Activated naive CD4-positive, alpha-beta T cell treated with anti-CD3 and anti-CD28 coated beads, Interleukin-2, amount 50 U/mL, for 24 hours (primary cell): ENCODE data around the gene SLC2A9.

ENCODE experiments used
- H3K27ac Mint-ChIP-seq: one replicate; pipeline ENCODE4 v1.8.0; 2021; ENCODE audit warnings: mild to moderate bottlenecking, mixed read lengths
- H3K27me3 Mint-ChIP-seq: one replicate; pipeline ENCODE4 v1.8.0; 2021; ENCODE audit warnings: mixed read lengths
- H3K36me3 Mint-ChIP-seq: one replicate; pipeline ENCODE4 v1.8.0; 2021; ENCODE audit warnings: mixed read lengths
- H3K4me1 Mint-ChIP-seq: one replicate; pipeline ENCODE4 v1.8.0; 2021; ENCODE audit warnings: mixed read lengths
- H3K4me3 Mint-ChIP-seq: one replicate; pipeline ENCODE4 v1.8.0; 2021; ENCODE audit warnings: mild to moderate bottlenecking, mixed read lengths
- H3K9me3 Mint-ChIP-seq: one replicate; pipeline ENCODE4 v1.8.0; 2021; ENCODE audit warnings: mixed read lengths

Gene SLC2A9

DNA sequence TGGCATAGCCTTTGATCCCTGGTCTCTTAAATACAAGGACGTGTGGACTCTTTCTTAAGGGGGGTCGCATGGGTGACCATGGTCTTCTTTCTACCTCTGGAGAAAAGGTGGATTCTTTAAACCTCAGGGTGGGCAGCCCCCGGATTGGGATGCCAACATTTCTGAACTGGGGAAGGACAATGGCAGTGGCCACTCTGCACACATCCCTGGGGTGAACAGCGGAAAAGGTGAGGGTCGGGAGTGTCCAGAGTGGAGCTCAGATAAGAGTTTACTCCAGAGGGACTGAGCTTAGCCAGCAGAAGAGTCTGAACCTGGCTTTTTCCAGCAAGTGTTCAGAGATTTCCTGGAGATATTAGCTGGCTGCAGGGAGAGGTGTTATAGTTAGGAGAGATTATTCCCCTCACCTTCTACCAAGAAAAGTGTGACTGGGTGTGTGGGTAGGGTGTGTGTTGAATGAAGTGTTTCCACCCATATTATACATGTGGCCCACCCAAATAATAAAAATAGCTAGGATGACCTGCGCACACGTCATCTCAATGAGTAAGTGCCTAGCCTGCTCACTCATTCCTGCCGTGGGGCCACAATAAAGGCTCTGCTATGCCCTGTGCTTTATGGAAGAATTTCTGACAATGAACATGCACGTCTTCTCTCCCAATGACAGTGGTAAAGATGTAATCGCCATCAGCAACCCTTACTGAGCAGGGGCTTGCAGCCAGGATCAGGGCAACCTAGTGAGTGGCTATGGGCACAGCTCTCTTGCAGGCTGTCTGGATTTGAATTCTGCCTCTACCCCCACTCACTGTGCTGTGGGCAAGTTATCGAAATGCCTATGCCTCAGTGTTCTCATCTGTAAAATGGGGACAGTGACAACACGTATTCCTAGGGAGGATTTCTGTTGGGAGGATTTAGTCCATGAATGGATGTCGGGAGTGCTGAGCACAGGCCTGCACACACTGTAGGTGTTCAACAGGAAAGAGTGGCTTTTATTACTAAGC lies 76.6 kb downstream of the SLC2A9 start:
- no peaks in the 10 kb centered on the region for H3K36me3 Mint-ChIP-seq
- H3K27me3 Mint-ChIP-seq = no peaks in the 10 kb centered on the region
- H3K4me3 Mint-ChIP-seq = no peak overlapping the region
- no peaks in the 10 kb centered on the region for H3K4me1 Mint-ChIP-seq
- no peaks in the 10 kb centered on the region for H3K9me3 Mint-ChIP-seq
- no peak overlapping the region for H3K27ac Mint-ChIP-seq

DNA sequence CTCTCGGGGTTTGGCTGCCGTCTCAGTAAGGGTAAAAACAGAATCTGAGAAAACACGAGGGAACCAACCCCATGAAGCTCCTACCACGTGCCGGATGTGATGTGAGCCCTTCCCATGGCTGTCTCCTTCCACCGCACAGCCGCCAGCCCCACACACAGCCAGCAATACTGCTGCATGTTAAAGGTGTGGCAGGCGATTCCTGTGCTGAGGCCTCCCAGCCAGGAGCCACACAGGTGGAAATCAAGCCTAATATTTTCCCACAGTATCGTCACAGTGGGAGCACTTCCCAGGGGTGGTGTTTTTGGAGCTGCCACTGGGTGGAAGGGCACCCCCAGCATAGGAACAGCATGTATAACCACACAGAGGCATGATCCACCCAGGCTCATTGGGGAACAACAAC lies 77.5 kb downstream of the SLC2A9 start:
- H3K4me3 Mint-ChIP-seq = no peak overlapping the region

DNA sequence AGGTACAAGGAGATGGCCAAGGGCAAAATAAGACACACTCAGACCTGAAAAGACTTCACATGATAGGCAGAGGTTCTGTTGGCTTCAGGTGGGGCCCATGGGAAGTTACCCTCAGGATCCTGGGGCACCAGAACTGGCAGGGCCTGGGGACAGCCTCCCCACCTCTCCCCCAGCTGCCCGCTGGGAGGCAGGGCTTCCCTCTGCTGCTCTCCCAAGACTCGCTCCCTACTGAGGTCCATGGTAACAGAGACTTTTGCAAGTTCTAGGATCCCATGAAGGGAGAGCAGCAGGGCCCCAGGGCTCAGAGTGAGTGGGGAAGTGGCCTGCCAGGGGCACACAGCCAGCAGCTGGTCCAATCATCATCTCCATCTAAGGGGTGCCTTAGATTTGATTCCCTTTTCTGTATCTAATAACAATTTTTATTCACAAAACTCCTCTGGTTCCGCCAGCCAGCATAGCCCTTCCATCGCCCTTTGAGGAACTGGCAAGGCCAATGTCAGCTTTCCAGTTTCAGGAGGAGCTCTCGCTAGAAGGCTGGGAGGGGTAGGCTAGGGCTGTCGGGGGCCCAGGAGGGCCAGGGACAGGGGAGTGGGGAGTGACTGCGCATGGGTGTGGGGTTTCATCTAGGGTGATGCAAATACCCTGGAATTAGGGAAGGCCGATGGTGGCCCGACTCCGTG lies 78.2 kb downstream of the SLC2A9 start:
- Mint-ChIP-seq H3K36me3 (no peaks in the 10 kb centered on the region), H3K4me3 (no peak overlapping the region), H3K27ac (no peak overlapping the region), H3K9me3 (no peaks in the 10 kb centered on the region), H3K4me1 (no peaks in the 10 kb centered on the region), H3K27me3 (no peaks in the 10 kb centered on the region)

More for the DNA sequence above, 77.5 kb downstream of the SLC2A9 start:
- H3K4me1 Mint-ChIP-seq = no peaks in the 10 kb centered on the region
- no peaks in the 10 kb centered on the region for H3K9me3 Mint-ChIP-seq
- no peak overlapping the region for H3K27ac Mint-ChIP-seq
- H3K27me3 Mint-ChIP-seq = no peaks in the 10 kb centered on the region
- H3K36me3 Mint-ChIP-seq = no peaks in the 10 kb centered on the region

DNA sequence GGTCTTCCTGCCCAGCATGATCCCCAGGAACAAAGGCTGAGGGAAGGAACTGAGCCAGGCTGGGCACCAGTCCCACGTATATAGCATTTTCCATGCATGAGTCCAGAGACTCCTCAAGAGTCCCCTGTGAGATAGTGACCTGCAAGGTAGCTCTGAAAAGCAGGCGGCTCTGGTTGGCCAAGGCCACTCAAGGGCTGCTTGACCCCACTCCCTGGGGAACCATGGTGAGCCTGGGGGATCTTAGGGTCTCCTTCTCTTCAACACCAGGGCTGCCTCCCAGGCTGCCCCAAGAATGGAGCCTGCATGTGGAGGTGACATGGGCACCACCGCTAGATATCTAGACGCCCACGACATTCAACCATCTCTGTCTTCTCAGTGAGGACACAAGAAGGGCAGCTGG lies 79.2 kb downstream of the SLC2A9 start:
- no peaks in the 10 kb centered on the region for H3K27me3 Mint-ChIP-seq
- H3K4me3 Mint-ChIP-seq = no peak overlapping the region
- no peaks in the 10 kb centered on the region for H3K4me1 Mint-ChIP-seq
- H3K36me3 Mint-ChIP-seq = no peaks in the 10 kb centered on the region
- H3K27ac Mint-ChIP-seq = no peak overlapping the region
- no peaks in the 10 kb centered on the region for H3K9me3 Mint-ChIP-seq

DNA sequence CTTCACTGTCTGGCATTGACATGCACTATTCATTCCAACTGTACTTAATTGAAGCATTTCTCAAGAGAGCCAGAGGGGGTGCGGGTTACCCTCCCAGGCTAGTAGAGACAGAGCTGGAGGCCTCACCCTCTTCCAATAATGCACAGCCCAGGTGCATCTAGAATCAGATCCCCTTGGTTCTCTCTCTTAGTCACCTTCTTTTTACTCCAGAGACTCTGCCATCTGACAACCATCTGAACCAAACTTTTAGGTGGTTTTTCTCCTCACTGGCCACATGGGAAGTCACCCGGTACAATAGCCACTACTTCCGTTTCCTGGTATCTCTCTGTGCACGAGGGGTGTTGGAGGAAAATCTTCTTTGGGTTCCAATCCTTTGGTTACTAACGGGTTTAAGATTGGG lies 81.3 kb downstream of the SLC2A9 start:
- Mint-ChIP-seq H3K27ac (no peak overlapping the region), H3K36me3 (no peaks in the 10 kb centered on the region), H3K27me3 (no peaks in the 10 kb centered on the region), H3K4me3 (no peak overlapping the region), H3K9me3 (no peaks in the 10 kb centered on the region), H3K4me1 (no peaks in the 10 kb centered on the region)

DNA sequence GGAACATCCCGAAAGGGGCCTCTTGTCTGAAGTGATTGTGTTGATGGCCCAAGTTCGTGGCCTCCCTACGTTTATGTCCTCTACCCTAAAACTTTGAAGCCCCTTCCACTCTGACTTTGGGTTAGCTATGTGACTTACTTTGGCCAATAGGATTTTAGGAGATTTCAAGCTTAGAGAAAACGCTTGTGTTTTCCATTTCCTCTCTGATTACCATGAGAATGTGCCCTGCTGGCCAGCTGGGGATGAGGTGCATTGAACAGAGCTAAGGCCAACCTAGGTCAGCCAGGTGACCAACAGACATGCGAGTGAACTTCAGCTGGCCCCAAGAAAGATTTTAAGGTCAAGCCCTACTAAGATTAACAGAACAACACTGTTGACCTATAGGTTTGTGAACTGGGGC lies 82.4 kb downstream of the SLC2A9 start:
- H3K27ac Mint-ChIP-seq = no peak overlapping the region
- H3K27me3 Mint-ChIP-seq = no peaks in the 10 kb centered on the region
- H3K9me3 Mint-ChIP-seq = no peaks in the 10 kb centered on the region
- no peak overlapping the region for H3K4me3 Mint-ChIP-seq
- H3K4me1 Mint-ChIP-seq = no peaks in the 10 kb centered on the region
- H3K36me3 Mint-ChIP-seq = no peaks in the 10 kb centered on the region

DNA sequence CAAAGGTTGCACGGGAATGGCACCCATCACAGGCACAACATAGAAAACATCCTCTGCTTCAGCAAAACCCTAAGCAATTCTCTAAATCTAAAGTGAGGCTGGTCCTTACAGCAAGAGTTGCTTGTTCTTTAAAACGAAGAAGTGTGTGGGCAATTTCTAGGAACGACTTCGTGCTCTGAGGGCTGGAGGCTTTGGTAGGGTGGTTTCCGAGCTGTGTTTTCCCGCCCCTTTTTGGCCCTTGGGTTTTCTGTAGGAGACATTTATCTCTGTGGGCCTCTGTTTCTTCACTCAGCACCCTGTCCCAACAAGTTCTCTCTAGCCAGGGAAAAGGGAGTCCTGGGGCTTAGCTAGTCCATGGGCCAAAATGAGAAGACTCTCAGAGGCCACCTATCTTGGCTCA lies 84.2 kb downstream of the SLC2A9 start:
- no peaks in the 10 kb centered on the region for H3K9me3 Mint-ChIP-seq
- H3K27ac Mint-ChIP-seq = no peak overlapping the region
- no peaks in the 10 kb centered on the region for H3K27me3 Mint-ChIP-seq
- no peaks in the 10 kb centered on the region for H3K36me3 Mint-ChIP-seq
- H3K4me1 Mint-ChIP-seq = no peaks in the 10 kb centered on the region
- H3K4me3 Mint-ChIP-seq = no peak overlapping the region

DNA sequence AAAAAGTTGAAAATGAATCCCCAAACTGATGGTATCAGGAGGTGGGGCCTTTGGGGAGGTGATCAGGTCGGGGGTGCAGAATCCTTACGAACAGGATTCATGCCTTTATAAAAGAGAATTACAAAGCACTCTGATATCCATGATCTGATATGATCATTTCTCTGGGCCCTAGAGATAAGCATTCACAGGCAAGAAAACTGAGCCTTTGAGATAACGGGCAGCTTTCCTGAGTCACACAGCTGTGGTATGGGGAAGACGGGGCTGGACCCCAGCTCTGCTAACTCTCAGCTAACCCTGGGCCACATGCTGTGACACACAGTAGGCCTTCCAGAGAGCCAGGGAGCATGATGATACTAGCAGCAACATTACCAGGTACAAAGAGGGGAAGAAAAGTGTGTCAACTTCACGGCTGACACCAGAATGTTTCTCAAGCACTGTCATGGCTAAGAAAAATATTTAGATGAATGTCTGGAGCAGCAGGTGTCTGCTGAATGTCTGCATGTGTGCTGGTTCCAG lies 85.1 kb downstream of the SLC2A9 start:
- no peaks in the 10 kb centered on the region for H3K36me3 Mint-ChIP-seq
- H3K4me1 Mint-ChIP-seq = no peaks in the 10 kb centered on the region
- H3K27me3 Mint-ChIP-seq = no peaks in the 10 kb centered on the region
- no peak overlapping the region for H3K27ac Mint-ChIP-seq
- H3K4me3 Mint-ChIP-seq = no peak overlapping the region
- H3K9me3 Mint-ChIP-seq = no peaks in the 10 kb centered on the region

DNA sequence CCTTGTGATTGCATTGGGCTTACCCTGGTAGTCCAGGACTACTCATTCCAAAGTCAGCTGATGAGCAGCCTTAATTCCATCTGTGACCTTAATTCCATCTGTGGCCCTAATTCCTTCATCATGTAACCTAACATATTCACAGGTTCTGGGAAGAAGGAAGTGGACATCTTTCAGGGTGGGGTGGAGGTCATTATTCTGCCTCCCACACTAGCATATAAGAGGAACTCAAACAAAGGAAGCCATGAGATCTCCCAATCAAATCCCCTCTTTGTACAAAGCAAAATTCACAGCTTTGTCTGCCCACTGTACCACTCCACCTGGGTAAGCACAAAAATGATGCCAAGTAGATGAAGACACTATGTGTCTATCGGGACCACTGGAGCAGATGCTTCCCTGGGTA lies 87.3 kb downstream of the SLC2A9 start:
- H3K4me3 Mint-ChIP-seq = no peak overlapping the region
- no peaks in the 10 kb centered on the region for H3K36me3 Mint-ChIP-seq
- no peaks in the 10 kb centered on the region for H3K4me1 Mint-ChIP-seq
- H3K27ac Mint-ChIP-seq = no peak overlapping the region
- no peaks in the 10 kb centered on the region for H3K9me3 Mint-ChIP-seq
- no peaks in the 10 kb centered on the region for H3K27me3 Mint-ChIP-seq

DNA sequence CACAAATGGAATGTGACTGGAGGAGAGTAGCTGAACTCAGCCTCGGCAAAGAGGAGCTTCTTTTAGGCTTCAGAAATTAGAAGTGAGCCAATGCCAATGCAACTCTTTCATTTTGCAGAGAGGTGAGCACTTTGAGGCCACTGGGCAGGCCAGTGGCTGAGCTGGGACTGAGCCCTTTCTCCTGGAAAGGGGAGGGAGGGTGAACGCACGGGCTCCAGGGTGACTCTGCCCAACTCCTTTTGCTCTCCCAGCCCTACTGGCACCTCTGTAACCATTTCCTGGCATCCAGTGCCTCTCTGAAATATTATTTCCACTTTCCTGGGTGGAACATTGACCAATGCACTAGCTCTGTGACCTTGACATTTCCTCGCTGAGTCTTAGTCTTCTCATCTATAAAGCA lies 88.1 kb downstream of the SLC2A9 start:
- Mint-ChIP-seq H3K27me3 (no peaks in the 10 kb centered on the region), H3K4me1 (no peaks in the 10 kb centered on the region), H3K4me3 (no peak overlapping the region), H3K9me3 (no peaks in the 10 kb centered on the region), H3K36me3 (no peaks in the 10 kb centered on the region), H3K27ac (no peak overlapping the region)

DNA sequence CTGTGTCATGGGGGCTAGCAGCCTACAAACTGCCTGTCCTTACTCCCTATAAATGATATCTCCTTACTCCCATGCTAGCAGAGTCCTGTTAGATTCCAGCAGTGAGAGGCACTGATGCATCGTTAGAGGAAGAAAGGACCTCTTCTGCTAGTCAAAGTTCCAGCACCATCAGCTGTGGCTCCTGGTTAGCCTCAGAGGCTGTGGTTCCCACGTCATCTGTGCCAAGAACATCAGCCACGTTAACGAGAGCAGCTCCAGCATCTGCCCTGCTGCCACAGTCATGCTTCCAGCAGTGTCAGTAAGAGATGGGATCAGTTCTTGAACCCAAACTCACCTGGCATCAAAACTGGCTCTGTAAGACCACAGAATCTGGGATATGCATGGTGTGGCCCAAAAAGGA lies 88.5 kb downstream of the SLC2A9 start:
- Mint-ChIP-seq H3K27ac (no peak overlapping the region), H3K4me3 (no peak overlapping the region), H3K9me3 (no peaks in the 10 kb centered on the region), H3K27me3 (no peaks in the 10 kb centered on the region), H3K36me3 (no peaks in the 10 kb centered on the region), H3K4me1 (no peaks in the 10 kb centered on the region)

DNA sequence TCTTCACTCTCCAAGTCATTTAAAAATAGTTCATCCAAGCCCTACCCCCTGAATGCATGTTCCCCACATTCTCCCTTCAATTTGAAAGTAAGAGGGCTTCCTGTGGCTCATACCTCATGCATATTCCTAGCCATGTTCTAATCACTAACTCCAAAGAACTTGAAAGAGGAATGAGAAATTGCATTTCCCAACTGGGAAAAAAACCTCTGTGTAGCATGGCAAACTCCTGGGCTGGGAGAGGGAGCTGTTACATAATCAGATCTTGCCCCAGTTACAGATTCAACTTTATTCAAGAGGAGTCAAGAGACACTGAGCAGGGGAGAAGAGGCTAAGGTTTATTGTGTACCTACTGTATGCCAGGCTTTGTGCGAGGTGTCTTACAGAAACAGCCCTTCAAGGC lies 90.2 kb downstream of the SLC2A9 start:
- Mint-ChIP-seq H3K27me3 (no peaks in the 10 kb centered on the region), H3K27ac (no peak overlapping the region), H3K36me3 (no peaks in the 10 kb centered on the region), H3K9me3 (no peaks in the 10 kb centered on the region), H3K4me3 (no peak overlapping the region), H3K4me1 (no peaks in the 10 kb centered on the region)

DNA sequence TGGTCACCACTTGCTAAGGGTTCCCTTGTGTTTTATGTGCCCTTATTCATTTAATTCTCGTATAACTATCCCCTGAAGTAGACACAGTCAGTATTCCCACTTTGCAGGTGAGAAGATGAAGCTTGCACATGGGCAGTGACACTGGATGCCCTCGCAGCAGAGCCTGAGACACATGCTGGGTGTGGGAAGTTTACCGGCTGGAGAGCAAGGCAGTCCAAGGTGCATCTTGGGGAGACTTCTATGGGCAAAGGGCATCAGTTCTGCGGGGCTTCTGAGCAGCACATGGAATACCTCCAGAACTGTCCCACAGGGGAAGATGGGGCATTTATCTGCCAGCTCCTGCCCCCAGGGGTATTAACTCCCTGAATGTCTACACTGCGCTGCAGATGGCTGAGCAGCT lies 92.2 kb downstream of the SLC2A9 start:
- Mint-ChIP-seq H3K27ac (no peak overlapping the region), H3K9me3 (no peaks in the 10 kb centered on the region), H3K27me3 (no peaks in the 10 kb centered on the region), H3K4me3 (no peak overlapping the region), H3K36me3 (no peaks in the 10 kb centered on the region), H3K4me1 (no peaks in the 10 kb centered on the region)

DNA sequence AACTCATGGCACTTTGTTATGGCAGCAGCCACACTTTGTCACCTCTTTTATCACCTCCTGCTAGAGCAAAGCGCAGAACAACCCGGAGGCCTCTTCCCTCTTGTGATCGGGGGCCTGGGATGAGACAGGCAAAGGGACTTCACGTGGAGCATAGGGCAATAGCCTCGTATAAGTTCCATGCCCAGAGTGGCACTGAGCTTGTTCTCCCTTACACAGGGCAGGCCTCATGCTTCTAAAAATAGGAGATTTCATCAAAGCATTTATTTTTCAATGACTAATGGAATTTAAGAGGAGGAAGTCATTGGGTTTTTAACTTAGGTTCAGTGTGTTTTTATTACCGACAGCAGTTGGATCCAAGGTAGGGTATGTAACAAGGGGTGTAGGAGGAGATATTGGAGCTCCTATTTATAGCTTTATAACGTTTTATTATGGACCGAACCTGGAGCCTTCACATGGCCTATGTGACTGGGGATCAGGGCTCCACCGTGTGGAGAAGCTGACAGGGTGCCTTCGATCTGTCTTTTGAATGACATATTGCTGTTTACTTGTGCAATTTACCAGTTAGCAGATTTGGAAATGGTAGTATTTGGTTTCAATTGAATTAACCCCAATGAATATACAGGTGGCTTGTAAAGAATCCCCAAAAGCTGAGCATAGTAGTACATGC lies 93.8 kb downstream of the SLC2A9 start:
- H3K27me3 Mint-ChIP-seq = no peaks in the 10 kb centered on the region
- no peak overlapping the region for H3K4me3 Mint-ChIP-seq
- H3K27ac Mint-ChIP-seq = no peak overlapping the region
- H3K4me1 Mint-ChIP-seq = no peaks in the 10 kb centered on the region
- no peaks in the 10 kb centered on the region for H3K36me3 Mint-ChIP-seq
- no peaks in the 10 kb centered on the region for H3K9me3 Mint-ChIP-seq

DNA sequence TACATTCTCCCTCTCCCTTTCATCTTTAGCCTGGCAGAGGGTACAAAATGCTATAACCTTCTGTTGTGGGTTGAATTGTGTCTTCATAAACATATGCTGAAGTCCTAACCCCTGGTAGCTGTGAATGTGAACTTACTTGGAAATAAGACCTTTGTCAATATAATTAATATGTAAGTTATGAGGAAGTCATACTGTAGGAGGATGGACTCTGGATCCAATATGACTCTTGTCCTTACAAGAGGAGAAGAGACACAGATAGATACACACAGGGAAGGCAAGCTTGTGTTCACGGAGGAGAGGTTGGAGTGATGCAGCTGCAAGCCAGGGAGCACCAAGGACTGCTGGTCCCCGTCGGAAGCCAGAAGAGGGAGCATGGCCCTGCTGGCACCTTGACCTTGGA lies 94.7 kb downstream of the SLC2A9 start:
- Mint-ChIP-seq H3K9me3 (no peaks in the 10 kb centered on the region), H3K36me3 (no peaks in the 10 kb centered on the region)

More for the DNA sequence above, 94.7 kb downstream of the SLC2A9 start:
- Mint-ChIP-seq H3K4me3 (no peak overlapping the region), H3K27ac (no peak overlapping the region), H3K27me3 (no peaks in the 10 kb centered on the region), H3K4me1 (no peaks in the 10 kb centered on the region)
